ENCODE results near the gene EXOC3L4. TPM values are rescaled to one million over a fixed set of nuclear protein-coding genes. Genes with fewer than 3 reads are reported as not detected.

EXOC3L4 gene
- total RNA-seq, 2 donors from 2014 or later, result 0.66 to 1.8 TPM

GRCh38 chr14:103078860-103079587 is 15.5 kb upstream of the EXOC3L4 start:
- H3K4me3 ChIP-seq, result no peak overlapping the region
- H3K4me1 ChIP-seq, result peaks cover 20% of the 10 kb centered on the region
- WGBS, 2 donors, result 50 to 65% methylated on average over 2 to 11 of the region's 11 CpGs
- no peak for ATAC-seq
- H3K36me3 ChIP-seq (replicated peaks in 1 of 2; ENCODE audit: insufficient read depth in 1 of 2, low read depth in 2 of 2), result no peaks in the 10 kb centered on the region
- intact Hi-C loops (cut with DNase I), result loop anchor here (10.0 kb wide), 1 partner anchor 216 kb away; no protein-coding TSS in a partner anchor
- TF ChIP-seq POLR2A (IDR thresholded peaks at IDR 0.05) (no peak), CTCF (IDR thresholded peaks at IDR 0.05) (no peak)
- no peak for DNase-seq
- H3K9me3 ChIP-seq, result no peaks in the 10 kb centered on the region
- no peak overlapping the region for H3K27ac ChIP-seq
- peaks cover 0 to 4% of the 10 kb centered on the region in 2 donors for H3K27me3 ChIP-seq

- H3K27me3 ChIP-seq, result peaks cover 0 to 9% of the 10 kb centered on the region in 2 donors
- no peak for TF ChIP-seq POLR2A (IDR thresholded peaks at IDR 0.05)
- no peak for TF ChIP-seq CTCF (IDR thresholded peaks at IDR 0.05)
- ATAC-seq, result no peak
- no peak overlapping the region for H3K4me3 ChIP-seq
- no peaks in the 10 kb centered on the region for H3K36me3 ChIP-seq (replicated peaks in 1 of 2; ENCODE audit: insufficient read depth in 1 of 2, low read depth in 2 of 2)
- no peak for DNase-seq
- H3K9me3 ChIP-seq, result no peaks in the 10 kb centered on the region
- intact Hi-C loops (cut with DNase I), result no loop called here
- H3K4me1 ChIP-seq, result no peaks in the 10 kb centered on the region
- H3K27ac ChIP-seq, result no peak overlapping the region
- 84 to 93% methylated on average over 2 of the region's 2 CpGs for WGBS, 2 donors
Observed at GRCh38 chr14:103081951-103082350, 12.6 kb upstream of the EXOC3L4 start.

GRCh38 chr14:103084021-103084919 is 10.3 kb upstream of the EXOC3L4 start, which contains the start of gene LBHD2:
TSS of gene LBHD2 (plus strand) at chr14:103084210. CDS start at chr14:103086013, 1,803 bp downstream.
- TF ChIP-seq POLR2A (IDR thresholded peaks at IDR 0.05), result no peak
- no peaks in the 10 kb centered on the region for H3K4me1 ChIP-seq
- peak; percentile 38 for ATAC-seq
- H3K4me3 ChIP-seq, result no peak within 1 kb of the TSS
- H3K27ac ChIP-seq, result no peak within 1 kb of the TSS
- no peaks in the 10 kb centered on the region for H3K36me3 ChIP-seq (replicated peaks in 1 of 2; ENCODE audit: insufficient read depth in 1 of 2, low read depth in 2 of 2)
- peaks cover 0 to 9% of the 10 kb centered on the region in 2 donors for H3K27me3 ChIP-seq
- no peaks in the 10 kb centered on the region for H3K9me3 ChIP-seq
- DNase-seq, result peak in 1 of 4 donors; percentile 8
- WGBS, 2 donors, result 17 to 43% methylated on average over 8 to 59 of the region's 61 CpGs
- intact Hi-C loops (cut with DNase I), result no loop called here

- H3K27ac ChIP-seq, result no peak overlapping the region
- ATAC-seq (no peak), DNase-seq (no peak)
- H3K36me3 ChIP-seq (replicated peaks in 1 of 2; ENCODE audit: insufficient read depth in 1 of 2, low read depth in 2 of 2), result no peaks in the 10 kb centered on the region
- 63% methylated on average over 6 to 22 of the region's 24 CpGs for WGBS, 2 donors
- H3K4me1 ChIP-seq, result no peaks in the 10 kb centered on the region
- TF ChIP-seq CTCF (IDR thresholded peaks at IDR 0.05), result no peak
- no peak for TF ChIP-seq POLR2A (IDR thresholded peaks at IDR 0.05)
- intact Hi-C loops (cut with DNase I), result no loop called here
- peaks cover 0 to 9% of the 10 kb centered on the region in 2 donors for H3K27me3 ChIP-seq
- no peak overlapping the region for H3K4me3 ChIP-seq
- no peaks in the 10 kb centered on the region for H3K9me3 ChIP-seq
Observed at GRCh38 chr14:103085106-103086091, 9.1 kb upstream of the EXOC3L4 start.

Measured in body of pancreas (tissue), 4 donors.